ENCODE measurements around the gene SOX13. TPM values are rescaled to one million over a fixed set of nuclear protein-coding genes. Genes with fewer than 3 reads are reported as not detected.

Gene SOX13
- total and polyA plus RNA-seq, 9 of the 15 experiments (the other 6 are each of a cell fraction or from before 2014, with no cell fraction given), result 0.03 to 0.35 (median 0.06) TPM; not detected in 5

GRCh38 chr1:204107892-204108291 is 35.0 kb downstream of the SOX13 start:
- WGBS (ENCODE audit: insufficient coverage, low coverage, missing lambda C conversion rate), result 0% methylated on average over 2 of the region's 2 CpGs
- H3K4me3 ChIP-seq, result no peak overlapping the region
- TF ChIP-seq BRF2 (IDR thresholded peaks at IDR 0.05; ENCODE audit: borderline replicate concordance, insufficient read depth, insufficient read length), result no peak
- TF ChIP-seq, protein P1, sequence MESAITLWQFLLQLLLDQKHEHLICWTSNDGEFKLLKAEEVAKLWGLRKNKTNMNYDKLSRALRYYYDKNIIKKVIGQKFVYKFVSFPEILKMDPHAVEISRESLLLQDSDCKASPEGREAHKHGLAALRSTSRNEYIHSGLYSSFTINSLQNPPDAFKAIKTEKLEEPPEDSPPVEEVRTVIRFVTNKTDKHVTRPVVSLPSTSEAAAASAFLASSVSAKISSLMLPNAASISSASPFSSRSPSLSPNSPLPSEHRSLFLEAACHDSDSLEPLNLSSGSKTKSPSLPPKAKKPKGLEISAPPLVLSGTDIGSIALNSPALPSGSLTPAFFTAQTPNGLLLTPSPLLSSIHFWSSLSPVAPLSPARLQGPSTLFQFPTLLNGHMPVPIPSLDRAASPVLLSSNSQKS (CRISPR knock-in tag; IDR thresholded peaks at IDR 0.05), result no peak
- H2AFZ ChIP-seq (ENCODE audit: low read depth, low read length), result no peak overlapping the region
- H3K4me2 ChIP-seq (ENCODE audit: insufficient read depth, low read length), result no peak overlapping the region
- H4K20me1 ChIP-seq (replicated peaks; ENCODE audit: control insufficient read depth, insufficient read depth, low read length), result no peaks in the 10 kb centered on the region; the same call in 1 of the 2 replicates
- no peaks in the 10 kb centered on the region for H3K36me3 ChIP-seq (ENCODE audit: control insufficient read depth, insufficient read depth, low read length)
- H3K9me3 ChIP-seq (replicated peaks; ENCODE audit: control insufficient read depth, insufficient read depth, low read depth, low read length), result no peaks in the 10 kb centered on the region
- H3K79me2 ChIP-seq (ENCODE audit: control insufficient read depth, insufficient read depth, low read length), result no peaks in the 10 kb centered on the region
- no peak overlapping the region for H3K9ac ChIP-seq (ENCODE audit: insufficient read depth in 1 of 2, low read depth in 2 of 2, low read length in 2 of 2)
- H3K9me1 ChIP-seq (ENCODE audit: control insufficient read depth, insufficient read depth, low read length), result no peaks in the 10 kb centered on the region
- no TSS peak for BruUV-seq (replicated peaks)
- ATAC-seq (no peak), DNase-seq (ENCODE audit: extremely low read depth in 1 of 4, low spot score in 3 of 4) (no peak), FAIRE-seq (no peak)
- peaks cover 16 to 58% of the 10 kb centered on the region in 2 experiments for H3K27me3 ChIP-seq (ENCODE audit: control insufficient read depth in 2 of 2, insufficient read depth in 2 of 2, low read length in 2 of 2)
- 0 out of 5 replicates have a peak, but pooled peaks cover 0 to 2% of the 10 kb centered on the region in 2 experiments for H3K4me1 ChIP-seq (replicated peaks in 1 of 2; ENCODE audit: control insufficient read depth in 2 of 2, insufficient read depth in 2 of 2, low read length in 2 of 2)
- no peak overlapping the region for H3K27ac ChIP-seq (ENCODE audit: extremely low read depth, low read depth, low read length)
- in situ Hi-C loops (cut with MboI) (no loop called here), intact Hi-C loops (cut with micrococcal nuclease) (no loop called here)
- ChIA-PET CTCF (ENCODE audit: low intra/inter-chr PET ratio) (no interaction called here), POLR2A (interaction anchor here (1.1 kb wide), 1 partner anchor 9 kb away, joined by 3 read pairs; no protein-coding TSS in a partner anchor)
